ENCODE data around the gene DHRS13. TPM values are rescaled to one million over a fixed set of nuclear protein-coding genes. Genes with fewer than 3 reads are reported as not detected.

Gene DHRS13
- total RNA-seq, 4 donors from 2014 or later = 0.26 to 17.4 (median 13.6) TPM

DNA sequence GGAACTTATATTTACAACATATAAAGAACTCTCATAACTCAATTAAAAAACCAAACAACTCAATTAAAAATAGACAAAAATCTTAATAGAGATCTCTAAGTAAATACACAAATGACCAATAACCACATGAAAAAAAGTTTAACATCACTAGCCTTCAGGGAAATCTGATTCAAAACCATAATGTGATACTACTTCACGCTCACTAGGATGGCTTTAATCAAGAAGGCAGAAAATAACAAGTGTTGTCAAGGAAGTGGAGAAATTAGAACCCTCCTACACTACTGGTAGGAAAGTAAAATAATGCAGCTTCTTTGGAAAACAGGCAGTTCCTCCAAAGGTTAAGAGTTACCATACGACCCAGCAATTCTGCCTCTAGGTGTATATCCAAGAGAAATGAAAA, 40.0 kb upstream of the DHRS13 start:
- H3K4me1 ChIP-seq = peaks cover 8 to 13% of the 10 kb centered on the region in 2 donors
- no peaks in the 10 kb centered on the region for H3K27me3 ChIP-seq
- intact Hi-C loops (cut with DNase I; ENCODE audit: low total_unique reads) = no loop called here
- no peaks in the 10 kb centered on the region for H3K9me3 ChIP-seq
- no peaks in the 10 kb centered on the region for H3K36me3 ChIP-seq
- H3K27ac ChIP-seq = no peak overlapping the region
- H3K4me3 ChIP-seq = no peak overlapping the region
- DNase-seq = no peak
- TF ChIP-seq, protein P1, sequence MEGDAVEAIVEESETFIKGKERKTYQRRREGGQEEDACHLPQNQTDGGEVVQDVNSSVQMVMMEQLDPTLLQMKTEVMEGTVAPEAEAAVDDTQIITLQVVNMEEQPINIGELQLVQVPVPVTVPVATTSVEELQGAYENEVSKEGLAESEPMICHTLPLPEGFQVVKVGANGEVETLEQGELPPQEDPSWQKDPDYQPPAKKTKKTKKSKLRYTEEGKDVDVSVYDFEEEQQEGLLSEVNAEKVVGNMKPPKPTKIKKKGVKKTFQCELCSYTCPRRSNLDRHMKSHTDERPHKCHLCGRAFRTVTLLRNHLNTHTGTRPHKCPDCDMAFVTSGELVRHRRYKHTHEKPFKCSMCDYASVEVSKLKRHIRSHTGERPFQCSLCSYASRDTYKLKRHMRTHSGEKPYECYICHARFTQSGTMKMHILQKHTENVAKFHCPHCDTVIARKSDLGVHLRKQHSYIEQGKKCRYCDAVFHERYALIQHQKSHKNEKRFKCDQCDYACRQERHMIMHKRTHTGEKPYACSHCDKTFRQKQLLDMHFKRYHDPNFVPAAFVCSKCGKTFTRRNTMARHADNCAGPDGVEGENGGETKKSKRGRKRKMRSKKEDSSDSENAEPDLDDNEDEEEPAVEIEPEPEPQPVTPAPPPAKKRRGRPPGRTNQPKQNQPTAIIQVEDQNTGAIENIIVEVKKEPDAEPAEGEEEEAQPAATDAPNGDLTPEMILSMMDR (IDR thresholded peaks at IDR 0.05) = no peak
- no peak for TF ChIP-seq POLR2A (IDR thresholded peaks at IDR 0.05)

DNA sequence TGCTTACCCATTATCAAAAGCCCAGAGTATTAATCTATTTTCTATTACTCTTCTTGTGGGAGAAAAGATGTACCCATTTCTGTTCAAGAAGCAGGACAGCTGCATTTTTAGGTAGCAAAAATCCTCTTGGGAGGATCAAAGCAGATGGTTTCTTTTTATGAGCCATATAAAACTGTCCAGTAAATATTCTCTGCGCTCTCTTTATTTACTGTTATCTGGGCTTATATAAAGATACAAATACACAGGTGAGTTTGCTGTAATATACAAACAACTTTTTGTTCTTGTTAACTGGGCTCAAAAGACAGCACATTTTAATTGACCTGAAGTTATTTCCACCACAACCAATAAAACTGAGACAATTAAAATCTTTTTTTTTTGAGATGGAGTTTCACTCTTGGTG, 38.4 kb upstream of the DHRS13 start:
- DNase-seq = no peak
- Histone ChIP-seq H3K4me3 (no peak overlapping the region), H3K27ac (no peak overlapping the region), H3K4me1 (peaks cover 8 to 11% of the 10 kb centered on the region in 2 donors), H3K9me3 (no peaks in the 10 kb centered on the region), H3K27me3 (no peaks in the 10 kb centered on the region), H3K36me3 (no peaks in the 10 kb centered on the region)
- TF ChIP-seq, protein P1 (IDR thresholded peaks at IDR 0.05) = no peak
- no peak for TF ChIP-seq POLR2A (IDR thresholded peaks at IDR 0.05)
- intact Hi-C loops (cut with DNase I; ENCODE audit: low total_unique reads) = no loop called here

DNA sequence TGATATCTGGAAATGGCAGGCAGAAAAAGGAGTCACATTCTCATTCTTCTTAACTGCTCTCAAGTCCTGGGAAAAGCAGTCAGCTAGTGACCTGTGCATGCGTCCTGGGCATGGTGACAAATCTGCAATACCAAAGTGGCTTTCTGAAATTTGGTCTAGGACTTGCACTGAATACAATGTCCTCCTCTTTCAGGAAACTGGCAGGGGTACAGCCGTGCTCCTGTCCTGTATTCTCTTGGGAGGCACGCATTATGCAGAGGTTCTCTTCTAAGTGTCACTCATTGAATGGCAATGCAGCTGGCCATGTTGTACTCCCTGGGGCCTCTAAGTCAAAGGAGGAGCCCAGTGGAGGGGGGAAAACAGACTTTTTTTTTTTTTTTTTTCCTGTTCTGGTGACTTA, 37.8 kb upstream of the DHRS13 start:
- Histone ChIP-seq H3K4me1 (peaks cover 8 to 10% of the 10 kb centered on the region in 2 donors), H3K27ac (no peak overlapping the region), H3K9me3 (no peaks in the 10 kb centered on the region), H3K36me3 (no peaks in the 10 kb centered on the region), H3K27me3 (no peaks in the 10 kb centered on the region), H3K4me3 (no peak overlapping the region)
- intact Hi-C loops (cut with DNase I; ENCODE audit: low total_unique reads) = no loop called here
- no peak for TF ChIP-seq POLR2A (IDR thresholded peaks at IDR 0.05)
- TF ChIP-seq, protein P1 (IDR thresholded peaks at IDR 0.05) = no peak
- DNase-seq = no peak

DNA sequence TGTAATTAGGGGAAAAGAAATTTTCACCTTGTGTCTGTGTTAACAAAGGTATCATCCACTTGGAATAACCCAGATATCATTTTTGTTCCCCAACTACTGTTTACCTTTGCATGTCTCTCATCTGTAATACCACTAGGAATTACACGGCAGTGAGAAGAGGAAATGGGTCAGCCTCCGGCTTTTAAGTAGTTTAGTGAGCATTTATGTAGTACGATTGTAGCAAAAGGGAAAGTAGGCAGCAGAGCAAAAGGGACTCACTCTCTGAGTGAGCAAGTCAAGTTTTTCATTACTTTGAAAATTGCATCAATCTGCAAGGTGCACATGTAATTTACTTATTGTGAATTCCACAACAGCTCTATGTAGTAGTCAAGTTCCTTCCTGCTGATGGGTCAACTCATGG, 37.3 kb upstream of the DHRS13 start:
- no peaks in the 10 kb centered on the region for H3K9me3 ChIP-seq
- no peak for TF ChIP-seq POLR2A (IDR thresholded peaks at IDR 0.05)
- TF ChIP-seq, protein P1 (IDR thresholded peaks at IDR 0.05) = no peak
- H3K36me3 ChIP-seq = no peaks in the 10 kb centered on the region
- H3K4me1 ChIP-seq = peaks cover 8 to 10% of the 10 kb centered on the region in 2 donors
- H3K27me3 ChIP-seq = no peaks in the 10 kb centered on the region
- H3K27ac ChIP-seq = no peak overlapping the region
- DNase-seq = no peak
- intact Hi-C loops (cut with DNase I; ENCODE audit: low total_unique reads) = no loop called here
- H3K4me3 ChIP-seq = no peak overlapping the region

DNA sequence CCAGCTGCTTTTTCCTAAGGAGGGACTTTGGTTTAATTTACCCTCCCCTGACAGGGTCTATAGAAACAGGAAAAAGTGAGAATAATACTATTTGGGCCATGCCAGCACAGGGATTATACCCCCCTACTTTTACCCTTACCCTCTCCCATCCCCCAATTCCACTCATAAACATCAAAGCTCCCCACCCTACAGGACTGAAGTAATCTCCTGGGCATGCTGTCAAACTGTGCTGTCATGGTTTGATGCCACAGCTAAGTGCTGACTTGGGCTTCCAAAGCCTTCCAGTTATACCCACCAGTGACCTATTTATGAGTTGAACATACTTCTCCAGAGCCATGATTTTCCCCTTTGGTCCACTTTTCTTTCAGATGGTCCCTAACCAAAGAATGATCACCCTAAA, 35.7 kb upstream of the DHRS13 start:
- no peaks in the 10 kb centered on the region for H3K36me3 ChIP-seq
- H3K27me3 ChIP-seq = no peaks in the 10 kb centered on the region
- H3K9me3 ChIP-seq = no peaks in the 10 kb centered on the region
- TF ChIP-seq, protein P1 (IDR thresholded peaks at IDR 0.05) = no peak
- no peak for TF ChIP-seq POLR2A (IDR thresholded peaks at IDR 0.05)
- H3K4me1 ChIP-seq = peaks cover 8 to 10% of the 10 kb centered on the region in 2 donors
- no peak overlapping the region for H3K4me3 ChIP-seq
- H3K27ac ChIP-seq = no peak overlapping the region
- intact Hi-C loops (cut with DNase I; ENCODE audit: low total_unique reads) = no loop called here
- DNase-seq = no peak
